Fibroblast of lung (primary cell): Measurements from ENCODE around the gene TESK1.

Source experiments
- CTCF ChIP-seq, 2 donors: IDR thresholded peaks in 1 of 2; conservative IDR thresholded peaks in 1 of 2; 1 replicate in 1 of 2; 2 replicates in 1 of 2; pipeline ENCODE4 v1.5.1; 2011 to 2012; ENCODE audit warnings: low read length in 2 of 2, control low read depth in 1 of 2, inconsistent platforms in 1 of 2, low read depth in 1 of 2, mild to moderate bottlenecking in 1 of 2
- EZH2 ChIP-seq: IDR thresholded peaks from 2 replicates; pipeline ENCODE4 v1.5.1; 2012; ENCODE audit warnings: low read length, control low read depth, mild to moderate bottlenecking; ENCODE audit errors: missing control alignments

GRCh38 chr9:35575478-35575877, 29.6 kb upstream of the TESK1 start:
- no peak for TF ChIP-seq CTCF (conservative IDR thresholded peaks at IDR 0.05 in 1 of 2, IDR thresholded peaks at IDR 0.05 in 1 of 2; ENCODE audit: low read depth in 1 of 2, low read length in 2 of 2)
- TF ChIP-seq EZH2, result no peak
